ENCODE measurements around the gene PHF2.

GRCh38 chr9:93543117-93543516, 33.3 kb upstream of the PHF2 start:
- TF ChIP-seq CTCF (tag by site-specific recombination; IDR thresholded peaks at IDR 0.05) (no peak), TCF7L2 (IDR thresholded peaks at IDR 0.05; ENCODE audit: borderline replicate concordance, low read depth, low read length) (no peak), ZBTB44 (tag by site-specific recombination; IDR thresholded peaks at IDR 0.05) (no peak), ZNF639 (tag by site-specific recombination; IDR thresholded peaks at IDR 0.05) (no peak)

Measured in HEK293 (cell line).